ELR (cell line): ENCODE measurements around the gene EIF3I.

Experiments used
- DNase-seq: peaks from one replicate; pipeline ENCODE4 v3.0.0-alpha.2; 2015; ENCODE audit warnings: low read depth

The EIF3I gene

GRCh38 chr1:32198237-32199042, 23.8 kb upstream of the EIF3I start:
- DNase-seq = no peak

GRCh38 chr1:32199043-32199716, 23.0 kb upstream of the EIF3I start:
- no peak for DNase-seq

GRCh38 chr1:32199717-32200072, 22.5 kb upstream of the EIF3I start:
- no peak for DNase-seq

- DNase-seq = peak; percentile 80
These were observed 21.8 kb upstream of the EIF3I start, which contains the start of gene CCDC28B for GRCh38 chr1:32200226-32201010. Gene CCDC28B (plus strand): TSS chr1:32200595. CDS start chr1:32201936, 1,341 bp downstream.

GRCh38 chr1:32201011-32201855, 21.0 kb upstream of the EIF3I start:
- peak; percentile 66 for DNase-seq

GRCh38 chr1:32204943-32205361, 17.3 kb upstream of the EIF3I start:
- DNase-seq = no peak

- peak; percentile 88 for DNase-seq
These were observed 16.5 kb upstream of the EIF3I start, which contains the start of gene IQCC for GRCh38 chr1:32205401-32206370. Gene IQCC (plus strand): TSS chr1:32205671. CDS start chr1:32205682, 11 bp downstream.

GRCh38 chr1:32208469-32208868, 13.7 kb upstream of the EIF3I start:
- DNase-seq = no peak

- peak; percentile 54 for DNase-seq
These were observed 13.3 kb upstream of the EIF3I start, which contains the start of gene DCDC2B for GRCh38 chr1:32208891-32209328. Gene DCDC2B (plus strand): TSS chr1:32209089. CDS start chr1:32209094, 5 bp downstream.

- DNase-seq = peak; percentile 81
These were observed 6.4 kb upstream of the EIF3I start for GRCh38 chr1:32215629-32216480.

- no peak for DNase-seq
These were observed 5.6 kb upstream of the EIF3I start for GRCh38 chr1:32216566-32216965.

- no peak for DNase-seq
These were observed 3.2 kb upstream of the EIF3I start for GRCh38 chr1:32219022-32219421.

- DNase-seq = no peak
These were observed 1.2 kb upstream of the EIF3I start for GRCh38 chr1:32220746-32221580.

GRCh38 chr1:32221581-32221979, 627 bp upstream of the EIF3I start:
- no peak for DNase-seq

GRCh38 chr1:32223683-32224082, 1.5 kb downstream of the EIF3I start:
- no peak for DNase-seq

- no peak for DNase-seq
These were observed 2.1 kb downstream of the EIF3I start for GRCh38 chr1:32224285-32224684.

GRCh38 chr1:32228771-32229170, 6.6 kb downstream of the EIF3I start:
- DNase-seq = peak; percentile 30

GRCh38 chr1:32231843-32232432, 9.7 kb downstream of the EIF3I start:
- DNase-seq = no peak
